GM18867 (cell line): ENCODE data around the gene RNF111.
"Not testable (repeated sequence)": the region's sequence is repeated elsewhere in the genome, so short reads cannot be mapped to it uniquely, and the experiment has no call there.

Source experiments
- ATAC-seq: cut with Tn5 transposase; IDR thresholded peaks from one replicate; pipeline ENCODE4 v1.9.1; 2021; ENCODE audit warnings: mild to moderate bottlenecking, moderate library complexity; ENCODE audit not compliant: unreplicated experiment

The RNF111 gene

DNA sequence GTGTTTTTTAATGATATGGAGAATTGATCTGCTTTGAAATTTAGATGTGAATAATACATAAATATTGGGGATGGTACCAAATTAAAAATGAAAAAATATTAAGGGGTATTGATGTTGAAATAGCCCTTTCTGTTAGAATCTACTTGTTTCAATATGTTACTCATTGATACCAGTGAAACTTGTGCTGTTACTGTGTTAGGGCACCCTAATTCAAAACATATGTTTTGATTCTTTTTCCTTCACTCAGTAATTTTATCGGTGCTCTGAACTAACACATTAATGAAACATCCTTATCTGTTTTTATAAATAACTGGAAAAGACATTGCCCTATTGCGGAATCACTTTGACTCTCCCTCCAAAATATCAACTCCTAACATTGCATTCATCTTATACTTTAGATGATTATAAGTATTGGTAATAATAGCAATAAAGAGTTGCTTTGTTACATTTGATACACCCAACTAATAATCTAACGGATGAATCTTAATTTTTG, 65.5 kb downstream of the RNF111 start:
- no peak for ATAC-seq

DNA sequence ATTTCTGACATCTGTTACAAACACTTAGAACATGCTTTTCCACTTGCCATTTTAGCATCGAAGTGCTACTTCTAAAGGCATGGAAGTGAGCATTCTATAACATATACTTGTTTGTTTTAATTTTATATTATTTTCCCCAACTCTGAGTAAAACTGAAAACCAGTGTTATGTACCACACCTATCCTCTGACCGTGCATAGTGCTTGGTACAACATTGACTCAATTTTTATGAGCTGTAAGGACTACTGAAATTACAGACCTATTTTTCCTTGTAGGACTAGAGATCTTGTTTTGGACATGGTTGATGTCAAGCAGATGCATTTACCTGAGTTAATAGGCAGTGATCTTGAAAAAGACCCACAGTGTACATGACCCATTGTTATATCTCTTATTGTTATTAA, 66.0 kb downstream of the RNF111 start:
- no peak for ATAC-seq

DNA sequence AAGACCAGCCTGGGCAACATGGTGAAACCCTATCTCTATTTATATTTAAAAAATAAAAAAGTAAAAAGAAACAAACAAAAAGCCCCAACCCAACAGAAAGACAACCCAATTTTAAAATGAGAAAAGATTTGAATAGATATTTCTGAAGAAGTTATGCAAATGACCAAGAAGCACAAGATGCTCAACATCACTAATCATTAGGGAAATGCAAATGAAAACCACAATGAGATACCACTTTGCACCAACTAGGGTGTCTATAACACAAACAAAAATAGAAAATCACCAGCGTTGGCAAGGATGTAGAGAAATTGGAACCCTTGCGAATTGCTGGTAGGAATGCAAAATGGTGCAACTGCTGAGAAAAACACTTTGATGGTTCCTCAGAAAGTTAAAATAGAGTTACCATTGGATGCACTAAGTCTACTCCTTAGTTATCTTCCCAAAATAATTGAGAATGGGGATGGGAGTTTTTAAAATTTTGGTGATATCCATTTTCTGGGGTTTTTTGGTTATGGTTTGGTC, 71.7 kb downstream of the RNF111 start:
- peak; percentile 50 for ATAC-seq

DNA sequence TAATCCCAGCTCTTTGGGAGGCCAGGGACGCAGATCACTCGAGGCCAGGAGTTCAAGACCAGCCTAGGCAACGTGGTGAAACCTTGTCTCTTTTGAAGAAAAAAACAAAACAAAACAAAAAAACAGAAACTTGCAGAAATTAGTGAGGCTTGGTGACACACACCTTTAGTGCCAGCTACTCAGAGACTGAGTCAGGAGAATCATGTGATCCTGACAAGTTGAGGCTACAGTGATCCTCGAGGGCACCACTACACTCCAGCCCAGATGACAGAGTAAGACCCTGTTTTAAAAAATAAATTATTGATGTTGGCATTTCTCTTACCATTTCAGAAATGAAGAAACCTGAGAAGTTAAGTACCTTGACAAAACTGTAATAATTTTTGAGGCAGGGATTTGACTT, 72.9 kb downstream of the RNF111 start:
- ATAC-seq = no peak

DNA sequence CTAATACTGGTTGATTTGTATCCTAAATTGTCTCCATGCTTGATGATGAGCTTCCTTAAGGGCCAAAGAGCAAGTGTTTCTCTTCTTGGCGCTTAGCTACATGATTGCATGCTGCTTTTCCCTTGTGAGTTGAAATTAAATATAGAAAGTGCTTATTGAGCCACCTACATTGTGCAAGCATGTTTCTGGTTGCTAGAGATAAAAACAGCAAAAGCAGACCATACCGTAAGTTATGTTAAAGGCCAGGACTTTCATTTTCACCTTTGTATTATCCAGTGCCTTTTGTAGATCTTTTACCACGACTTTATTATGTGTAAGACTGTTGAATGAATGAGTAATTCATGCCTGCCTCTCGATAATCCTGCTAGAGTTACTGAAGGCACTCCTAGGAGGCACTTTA, 75.6 kb downstream of the RNF111 start:
- no peak for ATAC-seq

DNA sequence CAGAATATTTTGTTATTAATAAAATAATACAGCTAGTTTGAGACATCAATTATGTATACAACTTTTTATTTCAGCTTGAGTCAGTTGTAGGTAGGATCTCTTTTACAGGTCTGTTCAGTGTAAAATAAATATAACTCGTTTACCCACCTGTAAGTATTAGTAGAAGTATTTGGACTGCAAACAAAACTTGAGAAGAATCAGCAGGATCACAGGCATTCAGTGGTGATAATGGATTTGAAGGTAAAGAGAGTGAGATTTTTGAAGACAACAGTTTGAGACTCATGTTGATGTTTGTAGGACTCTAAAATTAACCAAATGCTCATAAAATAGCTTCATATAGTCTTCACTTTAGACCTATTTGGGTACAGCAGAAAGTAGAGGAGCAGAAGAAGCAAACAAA, 82.0 kb downstream of the RNF111 start:
- ATAC-seq = no peak

DNA sequence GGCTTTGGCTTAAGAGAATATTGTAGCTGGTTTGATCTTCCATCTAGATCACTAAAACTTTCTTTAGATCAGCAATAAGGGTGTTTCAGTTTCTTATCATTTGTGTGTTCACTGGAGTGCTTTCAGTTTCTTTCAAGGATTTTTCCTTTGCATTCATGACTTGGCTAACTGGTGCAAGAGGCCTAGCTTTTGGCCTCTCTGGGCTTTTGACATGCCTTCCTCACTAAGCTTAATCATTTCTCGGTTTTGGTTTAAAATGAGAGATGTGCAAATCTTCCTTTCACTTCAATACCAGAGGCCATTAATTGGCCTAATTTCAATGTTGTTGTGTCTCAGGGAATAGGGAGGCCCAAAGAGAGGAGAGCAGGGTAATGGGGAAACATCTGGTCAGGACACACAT, 87.1 kb downstream of the RNF111 start:
- no peak for ATAC-seq

DNA sequence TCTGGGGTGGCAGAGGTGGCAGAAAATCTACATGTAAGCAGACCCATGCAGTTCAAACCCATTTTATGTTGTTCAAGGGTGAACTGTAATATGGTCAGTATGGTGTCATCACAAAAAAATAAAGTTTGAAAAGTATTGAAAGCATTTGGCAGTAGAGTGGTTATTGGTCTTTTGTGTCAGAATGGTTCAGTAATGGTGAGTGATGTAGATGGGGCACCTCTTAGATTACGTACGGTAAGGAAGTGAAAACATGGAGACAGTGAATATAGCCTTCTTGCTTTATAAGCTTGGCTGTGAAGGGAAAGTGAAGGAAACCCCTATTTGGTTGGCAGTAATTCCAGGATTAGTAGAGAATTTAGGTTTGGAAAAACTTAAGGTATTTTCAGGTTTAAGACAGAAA, 100.3 kb downstream of the RNF111 start:
- no peak for ATAC-seq

DNA sequence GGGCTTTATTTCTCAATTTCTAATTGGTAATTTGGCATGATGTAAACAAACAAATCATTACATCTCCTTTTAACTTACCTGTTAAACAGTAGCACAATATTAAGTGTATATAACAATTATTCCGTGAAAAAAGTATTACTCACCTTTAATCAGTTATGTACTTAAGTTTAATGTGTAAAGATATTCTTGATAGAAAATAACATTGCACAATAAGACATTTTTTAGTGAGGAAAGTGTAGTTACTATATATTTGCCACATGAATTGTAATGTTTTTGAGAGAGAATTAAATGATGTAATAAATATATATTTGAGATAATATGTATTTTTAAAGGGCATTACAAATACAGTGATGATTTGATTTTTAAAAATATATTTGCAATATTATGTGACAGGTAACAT, 106.6 kb downstream of the RNF111 start:
- ATAC-seq = no peak

DNA sequence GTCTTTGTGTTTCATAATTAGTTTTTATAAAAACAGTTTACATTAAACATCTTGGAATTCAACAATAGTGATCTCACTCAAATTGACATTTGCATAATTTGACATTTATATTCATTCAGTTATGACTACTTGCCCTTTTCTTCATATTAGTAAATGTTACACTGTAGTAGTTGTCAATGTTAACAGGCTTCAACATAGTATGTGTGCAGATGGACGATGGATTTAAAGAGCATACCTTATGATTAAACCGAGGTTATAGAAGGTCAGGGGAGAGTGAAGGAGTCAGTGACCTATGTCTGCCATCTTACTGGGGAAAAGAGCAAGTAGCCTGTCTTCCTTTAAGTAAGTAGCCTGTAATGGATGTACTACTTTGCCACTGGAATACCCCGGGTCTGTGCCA, 109.0 kb downstream of the RNF111 start:
- no peak for ATAC-seq

DNA sequence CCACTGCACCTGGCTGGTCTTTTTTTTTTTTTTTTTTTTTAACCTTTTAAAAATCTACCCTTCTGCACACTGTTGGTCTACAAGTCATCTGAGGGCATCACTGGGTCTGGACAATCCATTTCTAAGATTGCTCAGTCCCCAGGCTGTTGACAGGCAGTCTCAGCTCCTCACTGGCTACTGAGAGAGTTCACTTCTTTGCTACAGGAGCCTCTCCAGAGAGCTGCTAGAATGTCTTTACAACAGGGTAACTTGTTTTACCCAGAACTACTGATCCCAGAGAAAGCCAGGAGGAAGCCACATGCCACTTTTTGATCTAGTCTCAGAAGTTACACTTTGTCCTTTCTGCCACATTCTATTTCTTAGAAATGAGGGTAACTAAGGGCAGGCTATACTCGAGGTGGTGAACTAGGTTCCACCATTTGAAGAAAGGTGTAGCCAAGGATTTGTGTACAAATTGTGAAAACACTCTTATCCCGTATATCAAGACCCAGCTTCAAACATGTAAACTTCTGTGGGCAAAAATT, 111.8 kb downstream of the RNF111 start:
- no peak for ATAC-seq

DNA sequence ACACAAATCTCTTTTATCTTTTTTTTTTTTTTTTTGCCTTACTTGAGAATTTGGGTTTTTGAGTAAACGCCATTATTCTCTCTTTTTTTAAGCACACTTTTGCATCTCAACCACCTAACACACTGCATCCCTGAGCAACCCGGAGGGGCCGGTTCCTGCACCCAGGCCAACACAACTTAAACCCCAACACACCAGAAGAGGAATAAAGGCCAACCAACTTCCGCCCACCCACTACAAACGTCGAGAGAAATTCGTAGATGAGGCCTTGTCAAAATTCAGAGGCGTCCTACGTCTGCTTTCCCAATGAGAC, 117.1 kb downstream of the RNF111 start:
- no peak for ATAC-seq

DNA sequence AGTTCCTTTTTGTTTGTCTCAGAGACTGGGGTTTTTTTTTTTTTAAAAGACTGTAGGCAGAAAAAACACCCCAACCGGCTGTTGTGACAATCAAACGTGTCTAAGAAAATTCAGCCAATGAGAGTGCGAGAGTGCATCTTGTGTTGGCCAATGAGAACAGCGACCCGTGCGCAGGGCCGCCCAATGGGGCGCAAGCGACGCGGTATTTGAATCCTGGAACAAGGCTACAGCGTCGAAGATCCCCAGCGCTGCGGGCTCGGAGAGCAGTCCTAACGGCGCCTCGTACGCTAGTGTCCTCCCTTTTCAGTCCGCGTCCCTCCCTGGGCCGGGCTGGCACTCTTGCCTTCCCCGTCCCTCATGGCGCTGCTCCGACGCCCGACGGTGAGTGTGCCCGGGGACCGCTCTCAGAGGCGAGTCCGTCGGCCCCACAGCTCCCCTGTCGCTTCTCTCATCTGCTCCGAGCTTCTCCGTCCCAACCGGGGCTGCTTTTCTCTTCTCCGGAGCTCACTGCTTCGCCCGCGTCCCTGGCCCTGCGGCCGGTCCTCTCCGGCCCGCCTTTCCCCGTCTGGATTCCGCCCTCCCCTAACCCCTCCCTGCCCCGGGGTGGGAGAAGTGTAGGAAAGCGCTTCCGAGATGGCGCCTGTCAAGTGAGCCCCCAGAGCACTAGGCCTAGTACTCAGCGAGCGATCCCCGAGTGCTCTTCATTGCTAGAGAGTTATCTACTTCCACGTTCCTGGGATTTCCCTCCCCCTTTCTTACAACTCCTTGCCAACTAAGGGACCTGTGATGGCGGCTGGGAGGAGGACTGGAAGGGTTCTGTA, 117.7 kb downstream of the RNF111 start, which contains the start of gene CCNB2:
Gene CCNB2, plus strand, starts transcription at position 235 of the 821 bp plus-strand sequence. Its CDS starts 123 bp downstream, at position 358.
- ATAC-seq = peak; percentile 98

DNA sequence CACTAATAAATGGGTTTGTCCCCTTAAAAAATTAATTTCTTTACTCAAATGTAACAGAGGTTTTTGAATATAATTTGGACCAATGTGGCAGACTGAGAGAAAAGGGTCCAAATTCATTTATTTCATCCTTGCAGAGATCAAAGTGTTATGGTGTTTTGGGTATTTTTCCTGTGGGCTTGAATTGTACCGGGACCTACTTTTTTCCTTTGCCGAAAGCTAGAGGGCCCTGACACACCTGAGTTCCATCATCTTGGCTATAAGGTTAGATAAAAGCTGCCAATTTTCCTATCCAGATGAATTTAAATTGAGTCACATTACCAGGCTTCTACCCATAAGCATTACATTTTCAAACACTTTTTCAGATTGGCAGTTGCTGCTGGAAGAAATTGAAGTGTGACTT, 118.4 kb downstream of the RNF111 start:
- ATAC-seq = no peak

DNA sequence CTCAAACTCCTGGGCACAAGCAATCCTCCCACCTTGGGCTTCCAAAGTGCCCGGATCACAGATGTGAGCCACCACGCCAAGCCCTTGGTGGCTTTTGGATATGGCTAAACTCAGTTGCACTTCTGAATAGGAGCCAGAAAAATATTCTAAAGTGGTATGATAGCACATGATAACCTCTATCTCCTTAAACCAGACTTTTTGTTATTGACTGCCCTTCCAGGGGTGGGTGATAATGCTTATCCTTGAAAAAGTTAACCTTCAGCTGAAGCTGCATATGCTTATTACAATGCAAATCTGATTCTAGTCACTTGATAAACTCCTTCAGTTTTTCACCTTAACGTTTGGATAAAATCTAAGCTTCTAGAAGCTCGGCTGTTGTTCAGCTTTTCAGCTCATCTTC, 123.8 kb downstream of the RNF111 start:
- ATAC-seq = no peak

DNA sequence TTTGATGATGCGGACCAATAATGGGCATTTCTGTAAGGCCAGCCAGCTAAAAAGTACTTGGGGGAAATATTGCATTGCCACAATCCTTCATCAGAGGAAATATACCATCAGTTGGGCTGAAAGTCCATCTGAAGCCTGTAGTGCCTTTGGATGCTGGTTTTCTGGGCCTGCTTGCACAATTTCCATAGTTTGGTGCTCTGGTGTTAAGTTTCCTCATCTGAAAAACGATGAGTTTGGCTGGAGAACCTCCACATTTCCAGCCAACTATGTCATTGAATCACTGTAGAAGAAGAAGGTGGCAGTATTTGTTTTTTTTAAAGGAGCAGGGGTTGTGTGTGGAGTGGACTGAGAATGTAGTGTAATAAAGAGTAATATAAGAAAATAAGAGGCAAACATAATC, 127.6 kb downstream of the RNF111 start:
- no peak for ATAC-seq

DNA sequence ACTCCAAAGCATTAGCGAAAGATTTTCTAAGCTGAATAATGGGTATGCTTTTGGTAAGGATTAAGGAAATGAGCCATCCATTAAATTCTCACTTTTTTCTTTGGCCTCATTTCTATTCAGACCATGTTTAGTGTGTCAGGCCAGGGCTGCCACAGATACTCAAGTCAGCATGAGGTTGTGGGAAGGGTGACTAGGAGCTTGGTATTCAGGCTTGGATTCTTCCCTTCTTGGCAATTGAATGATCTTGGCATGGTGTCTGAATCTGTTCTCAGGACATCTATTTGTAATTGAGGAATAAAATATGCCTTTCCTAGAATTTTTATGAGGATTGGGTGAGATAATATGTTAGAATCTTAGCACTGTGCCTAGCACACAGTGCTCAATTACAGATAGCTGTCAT, 128.7 kb downstream of the RNF111 start:
- ATAC-seq = no peak

DNA sequence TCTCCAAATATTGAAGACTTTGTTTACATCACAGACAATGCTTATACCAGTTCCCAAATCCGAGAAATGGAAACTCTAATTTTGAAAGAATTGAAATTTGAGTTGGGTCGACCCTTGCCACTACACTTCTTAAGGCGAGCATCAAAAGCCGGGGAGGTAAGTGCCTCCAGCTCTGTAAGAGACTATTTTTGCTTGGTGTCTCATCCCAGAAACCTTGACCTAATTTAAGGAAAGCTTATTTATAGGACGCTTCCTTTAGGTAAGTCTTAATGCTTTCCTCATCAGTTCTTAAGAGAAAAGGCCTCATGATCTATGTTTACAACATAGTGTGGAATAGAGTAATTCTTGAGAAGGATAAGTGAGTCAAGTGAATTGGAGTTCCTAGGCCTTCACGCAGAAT, 129.3 kb downstream of the RNF111 start:
- ATAC-seq = no peak

DNA sequence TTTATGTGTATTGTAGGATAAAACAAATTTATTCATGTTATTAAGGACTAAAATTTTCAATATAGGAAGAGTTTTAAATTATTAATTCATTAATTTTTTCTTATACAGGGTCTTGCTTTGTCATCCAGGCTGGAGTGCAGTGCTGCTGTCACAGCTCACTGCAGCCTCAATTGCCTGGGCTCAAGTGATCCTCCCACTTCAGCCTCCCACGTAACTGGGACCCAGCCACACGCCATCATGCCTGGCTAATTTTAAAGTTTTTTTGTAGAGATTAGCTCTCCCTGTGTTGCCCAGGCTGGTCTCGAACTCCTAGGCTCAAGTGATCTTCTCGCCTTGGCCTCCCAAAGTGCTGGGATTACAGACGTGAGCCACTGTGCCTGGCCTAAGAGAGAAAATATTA, 132.2 kb downstream of the RNF111 start:
- no peak for ATAC-seq

DNA sequence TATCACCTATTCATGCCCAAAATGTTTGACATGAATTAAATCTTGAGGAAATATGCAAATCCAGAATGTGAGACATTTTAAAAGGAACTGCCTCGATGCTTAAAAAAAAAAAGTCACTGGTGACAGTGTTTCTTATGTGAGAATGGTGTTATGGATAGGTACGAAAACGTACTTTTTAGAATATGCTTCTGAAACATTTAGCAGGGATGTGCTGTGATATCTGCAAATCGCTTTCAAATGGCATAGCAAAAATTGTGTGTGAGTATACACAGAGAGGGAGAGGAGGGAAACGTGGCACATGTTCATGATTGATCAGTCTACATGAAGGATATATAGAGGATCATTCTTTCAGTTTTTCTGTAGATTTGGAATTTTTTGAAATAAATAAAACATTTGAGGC, 133.5 kb downstream of the RNF111 start:
- ATAC-seq = no peak

DNA sequence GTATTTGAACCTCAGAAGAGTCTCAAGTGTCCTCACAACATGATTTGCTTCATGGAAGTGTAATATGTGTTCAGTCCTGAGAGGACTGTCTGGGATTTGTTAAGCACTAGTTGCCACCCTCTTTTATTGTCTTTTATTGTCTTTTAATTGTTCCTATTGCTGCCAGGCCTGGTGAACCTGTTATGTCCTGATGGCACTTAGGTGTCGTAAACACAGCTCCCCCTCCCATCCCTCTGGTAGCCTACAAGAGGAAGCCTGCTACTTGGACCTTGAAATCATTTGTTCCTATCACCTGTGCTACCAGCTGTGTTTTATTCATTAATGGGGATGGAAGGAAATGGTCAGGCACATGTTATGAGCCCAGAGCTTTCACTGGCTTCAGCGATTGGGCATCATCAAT, 136.8 kb downstream of the RNF111 start:
- no peak for ATAC-seq

DNA sequence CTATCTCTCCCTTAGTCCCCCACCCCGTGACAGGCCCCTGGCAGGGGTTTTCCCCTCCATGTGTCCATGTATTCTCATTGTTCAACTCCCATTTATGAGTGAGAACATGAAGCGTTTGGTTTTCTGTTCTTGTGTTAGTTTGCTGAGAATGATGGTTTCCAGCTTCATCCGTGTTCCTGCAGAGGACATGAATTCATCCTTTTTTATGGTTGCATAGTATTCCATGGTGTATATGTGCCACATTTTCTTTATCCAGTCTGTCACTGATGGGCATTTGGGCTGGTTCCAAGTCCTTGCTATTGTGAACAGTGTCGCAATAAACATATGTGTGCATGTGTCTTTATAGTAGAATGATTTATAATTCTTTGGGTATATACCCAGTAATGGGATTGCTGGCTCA, 138.2 kb downstream of the RNF111 start:
- ATAC-seq = not testable (repeated sequence)

DNA sequence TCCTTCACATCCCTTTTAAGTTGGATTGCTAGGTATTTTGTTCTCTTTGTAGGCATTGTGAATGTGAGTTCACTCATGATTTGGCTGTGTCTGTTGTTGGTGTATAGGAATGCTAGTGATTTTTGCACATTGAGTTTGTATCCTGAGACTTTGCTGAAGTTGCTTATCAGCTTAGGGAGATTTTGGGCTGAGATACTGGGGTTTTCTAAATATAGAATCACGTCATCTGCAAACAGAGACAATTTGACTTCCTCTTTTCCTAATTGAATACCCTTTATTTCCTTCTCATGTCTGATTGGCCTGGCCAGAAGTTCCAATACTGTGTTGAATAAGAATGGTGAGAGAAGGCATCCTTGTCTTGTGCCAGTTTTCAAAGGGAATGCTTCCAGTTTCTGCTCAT, 139.8 kb downstream of the RNF111 start:
- not testable (repeated sequence) for ATAC-seq
